IPS-18c (cell line): ENCODE measurements around the gene ADPRS.

Experiments used
- H3K4me3 ChIP-seq: 2 replicates; pipeline ENCODE4 v1.7.0; 2013; ENCODE audit warnings: low read depth, mild to moderate bottlenecking, low read length, moderate library complexity; ENCODE audit not compliant: insufficient read depth
- H3K9me3 ChIP-seq: one replicate; pipeline ENCODE4 v1.6.1; 2013; ENCODE audit warnings: mild to moderate bottlenecking, low read length, moderate library complexity; ENCODE audit not compliant: control insufficient read depth, insufficient read depth

The ADPRS gene

DNA sequence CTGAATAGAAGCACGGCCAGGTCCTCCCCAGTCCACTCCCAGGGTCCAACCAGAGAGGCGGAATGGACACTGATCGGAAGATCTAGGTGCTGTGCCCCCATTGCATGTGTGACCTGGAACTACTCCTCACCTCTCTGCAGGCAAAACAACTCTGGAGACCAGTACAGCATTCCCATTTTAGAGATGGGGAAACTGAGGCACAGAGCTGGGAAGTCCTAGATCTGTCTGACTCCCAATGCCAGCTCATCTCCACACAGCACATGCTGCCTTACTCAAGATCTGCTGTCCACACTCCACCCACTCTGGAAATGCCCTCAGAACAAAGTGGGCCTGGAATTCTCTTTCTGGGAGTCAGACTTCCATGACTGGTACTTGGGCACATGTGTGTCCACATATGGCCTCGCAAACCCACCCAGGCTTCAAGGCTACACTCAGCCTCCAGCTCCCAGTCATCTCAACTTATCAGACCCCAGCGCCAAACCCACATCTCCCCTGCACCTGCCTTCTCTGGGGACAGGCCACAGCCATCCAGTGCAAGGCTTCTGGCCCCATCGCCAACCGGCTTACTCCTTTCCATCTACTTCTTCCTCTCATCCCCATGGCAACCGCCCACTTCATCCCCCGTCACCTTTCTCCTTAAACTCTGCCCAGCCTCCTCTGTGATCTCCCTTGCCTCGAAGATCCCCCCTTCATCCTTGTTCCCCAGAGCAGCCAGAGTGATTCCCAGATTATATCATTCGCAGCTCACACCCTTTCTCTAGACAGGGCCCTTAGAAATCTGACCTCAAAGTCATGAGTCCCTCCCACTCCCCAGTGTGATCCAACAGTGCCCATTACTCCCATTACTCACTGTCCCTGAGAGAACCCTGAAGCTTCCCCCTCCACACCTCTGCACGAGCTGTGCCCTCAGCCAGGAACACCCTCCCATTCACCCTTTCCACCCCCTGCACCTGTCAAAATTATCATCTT lies 33.7 kb downstream of the ADPRS start:
- Histone ChIP-seq H3K4me3 (no peak overlapping the region), H3K9me3 (no peaks in the 10 kb centered on the region)

DNA sequence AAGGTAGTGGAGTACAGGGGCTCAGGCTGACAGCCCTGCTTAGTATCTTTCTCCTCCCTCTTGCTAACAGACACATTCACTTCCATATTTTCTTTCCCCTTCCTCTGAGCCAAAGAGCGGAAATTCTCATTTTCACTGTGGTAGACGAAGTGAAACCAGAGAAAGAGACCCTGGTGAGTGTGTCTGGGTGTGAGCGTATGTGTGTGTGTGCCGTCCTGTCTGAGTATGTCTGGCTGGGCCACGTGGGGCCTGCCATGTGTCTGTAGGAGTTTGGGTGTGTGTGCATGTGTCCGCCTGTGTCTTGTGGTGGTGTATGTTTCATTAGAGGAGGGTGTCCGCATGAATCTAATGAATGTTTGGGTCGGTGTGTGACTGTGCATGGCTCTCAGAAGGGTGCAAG lies 34.7 kb downstream of the ADPRS start:
- H3K4me3 ChIP-seq, result no peak overlapping the region
- H3K9me3 ChIP-seq, result no peaks in the 10 kb centered on the region

DNA sequence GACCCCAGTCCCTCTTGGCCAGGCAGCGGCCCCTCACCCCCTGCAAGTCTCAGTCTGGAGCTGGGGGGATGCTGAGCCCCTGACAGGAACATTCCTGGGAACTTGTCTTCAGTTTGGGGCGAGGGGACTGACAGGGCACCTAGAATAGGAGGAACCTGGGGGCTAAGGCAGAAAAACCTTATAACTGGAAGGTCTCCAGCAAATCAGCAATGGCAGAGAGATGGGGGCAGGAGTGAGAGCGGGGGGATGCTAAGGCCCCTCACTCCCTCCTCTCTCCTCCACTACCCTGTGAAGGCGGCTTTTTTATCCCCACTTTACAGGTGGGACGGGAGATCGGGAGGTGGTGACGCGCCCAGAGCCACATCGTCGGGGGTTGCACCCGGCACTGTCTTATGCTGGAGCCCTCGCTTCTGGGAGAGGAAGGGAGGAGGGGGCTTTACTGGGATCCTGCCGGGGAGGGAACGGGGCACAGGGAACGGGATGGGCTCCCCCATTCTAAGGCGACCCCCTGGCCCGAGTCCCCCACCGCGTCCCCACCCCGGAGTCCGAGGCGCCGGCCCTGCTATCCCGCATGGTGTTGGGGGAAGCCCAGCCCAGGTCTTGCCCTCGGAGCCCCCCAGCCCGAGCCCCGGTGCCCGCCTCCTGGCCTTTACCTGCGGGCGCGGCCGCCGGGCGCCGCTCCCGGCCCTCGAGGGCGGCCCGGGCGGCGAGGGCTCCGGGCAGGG lies 35.9 kb downstream of the ADPRS start:
- Histone ChIP-seq H3K9me3 (no peaks in the 10 kb centered on the region), H3K4me3 (peak overlapping the region; percentile 24; the same call in 1 of the 2 replicates)

DNA sequence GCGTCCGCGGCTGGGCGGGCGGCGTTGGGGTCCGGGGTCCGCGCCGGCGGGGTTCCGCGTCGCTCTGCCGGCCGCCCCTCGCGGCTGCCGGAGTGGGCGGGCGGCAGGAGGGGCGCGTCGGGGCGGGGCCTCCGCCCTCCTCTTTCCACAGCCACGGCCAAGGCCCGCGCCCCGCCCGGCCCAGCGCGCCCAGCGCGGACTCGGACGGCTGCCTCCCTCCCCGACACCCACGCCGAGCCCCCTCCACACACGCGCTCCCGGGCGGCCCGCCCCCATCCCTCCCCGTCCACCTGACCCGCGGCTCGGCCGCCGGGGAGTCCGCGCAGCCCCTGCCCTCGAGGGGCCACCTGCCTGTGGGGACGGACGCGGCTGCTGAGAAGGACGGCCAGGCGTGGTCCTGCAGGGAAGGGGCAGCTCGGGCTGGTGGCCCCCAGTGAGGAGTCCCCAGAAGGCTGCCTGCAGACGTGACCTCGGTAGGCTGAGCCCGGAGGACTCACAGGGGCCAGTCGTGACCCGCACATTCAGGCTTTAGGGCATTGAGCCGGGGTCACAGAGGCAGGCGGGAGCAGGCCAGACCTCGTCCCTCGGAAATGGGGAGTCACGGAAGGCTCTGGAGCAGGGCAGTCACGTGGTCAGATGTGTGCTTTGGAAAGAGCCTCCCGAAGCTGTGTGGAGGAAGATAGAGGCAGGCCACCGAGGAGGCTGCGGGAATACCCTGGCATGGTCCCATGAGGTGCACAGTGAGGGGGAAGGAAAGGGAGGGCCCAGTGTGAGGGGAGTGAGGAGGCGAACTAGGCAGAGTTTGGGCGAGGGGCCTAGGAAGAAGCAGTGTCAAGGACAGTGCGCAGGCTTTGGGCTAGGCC lies 36.7 kb downstream of the ADPRS start, which contains the start of gene COL8A2:
COL8A2 (minus strand) TSS at position 94 of the 863 bp plus-strand sequence. CDS start 24,980 bp downstream, outside the sequence.
- Histone ChIP-seq H3K4me3 (peak within 1 kb of the TSS; percentile 24; the same call in 1 of the 2 replicates), H3K9me3 (no peaks in the 10 kb centered on the region)

DNA sequence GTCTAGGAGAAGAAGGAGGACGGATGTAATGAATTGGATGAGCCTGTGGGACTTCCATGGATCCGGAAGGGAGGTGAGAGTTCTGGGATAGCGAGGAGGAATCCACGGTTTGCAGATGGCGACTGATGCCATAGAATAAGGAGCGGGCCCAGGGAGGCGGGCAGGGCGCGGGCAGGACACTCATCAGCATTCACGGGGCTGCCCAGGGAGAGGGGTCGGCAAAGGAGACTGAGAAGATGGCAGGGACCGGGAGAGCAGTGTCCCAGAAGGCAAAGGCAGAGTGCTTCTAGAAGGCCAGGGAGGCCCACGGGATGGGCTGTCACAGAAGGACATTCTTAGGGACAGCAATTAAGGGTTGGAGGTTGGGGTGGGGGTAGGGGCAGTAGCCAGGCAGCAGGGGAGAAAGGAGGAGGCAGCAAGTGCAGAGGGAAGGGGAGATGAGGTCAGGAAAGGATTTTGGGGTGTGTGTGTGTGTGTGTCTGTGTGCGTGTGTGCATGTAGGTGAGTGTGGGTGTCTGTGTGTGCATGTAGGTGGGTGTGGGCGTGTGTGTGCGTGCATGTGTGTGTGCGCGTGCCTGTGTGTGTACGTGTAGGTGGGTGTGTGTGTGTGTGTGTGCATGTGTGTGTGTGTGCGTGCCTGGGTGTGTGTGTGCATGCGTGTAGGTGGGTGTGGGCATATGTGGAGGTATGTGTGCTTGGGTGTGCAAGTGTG lies 37.5 kb downstream of the ADPRS start:
- Histone ChIP-seq H3K9me3 (no peaks in the 10 kb centered on the region), H3K4me3 (no peak overlapping the region)

DNA sequence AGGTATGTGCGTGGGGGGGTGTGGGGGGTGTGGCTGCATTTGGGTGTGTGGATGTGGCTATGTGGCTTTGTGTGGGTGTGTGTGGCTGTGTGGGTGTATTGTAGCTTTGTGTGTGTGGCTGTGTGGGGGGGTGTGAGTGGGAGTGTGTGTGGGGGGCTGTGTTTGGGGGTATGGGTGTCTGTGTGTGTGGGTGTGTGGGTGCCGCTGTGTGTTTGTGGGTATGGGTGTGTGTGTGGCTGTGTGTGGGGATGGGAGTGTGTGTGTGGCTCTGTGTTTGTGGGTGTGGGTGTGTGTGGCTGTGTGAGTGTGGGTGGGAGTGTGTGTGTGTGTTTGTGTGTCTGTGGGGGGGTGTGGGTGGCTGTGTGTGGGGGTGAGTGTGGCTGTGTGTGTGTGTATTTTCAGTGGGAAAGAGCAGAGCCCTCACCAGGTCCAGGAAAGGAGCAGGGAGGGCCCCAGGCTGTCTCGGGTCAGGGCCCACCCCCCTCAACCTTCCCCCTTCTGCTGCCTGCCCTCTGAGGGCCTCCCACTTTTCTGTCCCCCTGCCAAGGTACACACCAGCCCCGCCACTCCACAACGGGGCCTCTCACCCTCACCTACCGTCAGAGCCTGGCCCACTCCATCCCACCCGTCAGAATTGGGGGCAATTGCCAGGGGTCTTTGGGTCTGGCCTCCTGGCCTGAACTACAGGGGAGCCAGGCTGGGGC lies 38.3 kb downstream of the ADPRS start:
- H3K4me3 ChIP-seq, result no peak overlapping the region
- H3K9me3 ChIP-seq, result no peaks in the 10 kb centered on the region

DNA sequence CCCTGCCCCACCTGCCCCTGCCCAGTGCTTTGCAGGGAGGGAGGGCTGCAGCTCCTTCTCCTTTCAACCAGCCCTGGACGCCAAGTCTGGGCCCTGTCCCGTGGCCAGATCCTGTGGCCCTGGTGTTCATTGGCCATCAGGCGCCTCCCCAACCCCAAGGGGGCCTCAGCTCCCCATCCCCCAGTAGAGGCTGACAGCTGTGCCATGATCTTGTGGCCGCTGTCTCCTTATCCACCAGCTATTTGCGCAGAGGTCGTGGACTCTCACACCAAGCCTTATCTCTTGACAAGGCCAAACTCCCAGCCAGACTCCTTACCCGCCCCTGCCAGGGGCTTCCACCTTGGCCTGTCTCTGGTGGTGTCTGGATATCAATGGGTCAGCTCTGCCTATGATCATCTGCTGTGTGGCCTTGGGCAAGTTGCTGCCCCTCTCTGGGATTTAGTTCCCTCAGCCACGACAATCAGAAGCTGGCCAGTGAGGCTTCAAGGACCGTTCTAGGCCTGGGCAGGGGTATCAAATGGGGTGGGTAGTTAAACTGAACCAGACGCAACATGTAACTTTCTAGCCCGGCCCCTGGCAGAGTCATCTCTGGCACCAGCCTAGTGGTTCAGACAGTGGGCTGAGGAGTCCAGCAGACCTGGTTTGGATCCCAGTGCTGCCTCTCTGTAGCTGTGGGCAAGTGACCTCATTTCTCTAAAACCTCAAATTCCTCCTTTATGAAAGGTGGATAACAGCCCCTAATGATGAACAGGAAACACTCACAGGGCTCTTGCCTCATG lies 39.6 kb downstream of the ADPRS start:
- H3K9me3 ChIP-seq, result no peaks in the 10 kb centered on the region
- H3K4me3 ChIP-seq, result no peak overlapping the region

DNA sequence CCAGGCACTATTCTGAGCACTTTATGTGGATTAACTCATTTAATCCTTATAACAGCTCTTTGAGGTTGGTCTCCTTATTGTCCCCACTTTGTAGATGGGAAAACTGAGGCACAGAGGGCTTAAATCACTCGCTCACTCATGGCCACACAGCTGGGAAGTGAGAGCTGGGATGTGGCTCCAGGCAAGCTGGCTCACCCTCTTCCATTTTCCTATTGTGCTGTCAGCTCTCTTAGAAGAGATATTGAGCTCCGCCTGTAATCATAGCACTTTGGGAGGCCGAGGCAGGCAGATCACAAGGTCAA lies 40.2 kb downstream of the ADPRS start:
- H3K9me3 ChIP-seq, result no peaks in the 10 kb centered on the region
- H3K4me3 ChIP-seq, result no peak overlapping the region

DNA sequence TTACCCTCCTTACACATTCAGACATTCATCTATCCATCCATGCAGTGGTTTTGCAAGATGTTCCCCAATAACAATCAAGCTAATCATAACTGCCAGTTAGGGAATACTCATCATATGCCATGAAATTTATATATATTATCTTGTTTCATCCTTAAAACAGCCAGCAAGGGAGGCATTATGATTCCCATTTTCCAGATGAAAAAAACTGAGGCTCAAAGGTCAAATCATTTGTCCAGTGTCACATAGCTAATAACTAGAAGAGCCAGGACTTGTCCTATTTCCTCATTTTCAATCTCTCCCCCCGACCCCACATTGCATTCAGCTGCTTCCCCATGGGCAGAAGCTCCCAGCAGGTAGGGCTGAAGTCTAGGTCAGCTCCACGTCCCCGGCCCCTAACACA lies 43.3 kb downstream of the ADPRS start:
- no peak overlapping the region for H3K4me3 ChIP-seq
- no peaks in the 10 kb centered on the region for H3K9me3 ChIP-seq

DNA sequence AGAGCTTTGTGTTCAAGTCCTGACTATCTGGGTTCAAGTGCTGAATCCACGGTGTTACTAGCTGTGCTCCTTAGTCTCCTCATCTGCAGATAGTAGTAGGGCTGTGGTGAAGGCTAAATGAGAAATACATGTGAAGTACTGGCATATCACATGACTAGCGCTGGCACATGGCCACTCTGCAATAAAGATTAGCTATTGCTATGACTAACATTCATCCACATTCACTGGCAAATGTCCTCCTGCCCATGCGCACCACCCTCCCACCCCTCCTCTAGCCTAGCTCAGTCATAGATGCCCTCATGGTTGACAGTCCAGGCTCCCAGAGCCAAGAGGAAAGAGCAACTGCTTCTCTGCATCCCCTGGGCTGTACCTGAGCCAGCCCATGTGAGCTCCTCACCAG lies 44.8 kb downstream of the ADPRS start:
- H3K9me3 ChIP-seq, result no peaks in the 10 kb centered on the region

DNA sequence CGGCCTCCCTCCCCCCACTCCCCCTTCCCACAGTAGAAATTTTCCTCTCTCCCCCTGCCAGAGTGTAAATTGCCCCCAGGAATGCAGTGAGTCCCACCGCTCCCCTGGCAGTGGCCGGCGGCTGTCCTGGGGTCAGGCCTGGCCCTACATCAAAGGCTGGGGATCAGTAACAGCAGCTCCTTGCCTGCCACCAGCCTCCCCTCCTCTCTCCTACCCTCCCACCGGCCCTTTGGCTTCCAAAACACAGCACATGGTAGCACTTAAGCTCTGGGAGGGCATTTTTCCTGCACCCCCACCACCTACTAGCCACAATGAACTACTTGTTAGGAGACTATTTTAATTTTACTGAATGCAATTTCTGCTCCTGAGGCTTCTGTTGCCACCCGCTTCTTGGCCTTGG lies 45.3 kb downstream of the ADPRS start:
- no peak overlapping the region for H3K4me3 ChIP-seq
- H3K9me3 ChIP-seq, result no peaks in the 10 kb centered on the region

More for the DNA sequence above, 44.8 kb downstream of the ADPRS start:
- H3K4me3 ChIP-seq, result no peak overlapping the region

DNA sequence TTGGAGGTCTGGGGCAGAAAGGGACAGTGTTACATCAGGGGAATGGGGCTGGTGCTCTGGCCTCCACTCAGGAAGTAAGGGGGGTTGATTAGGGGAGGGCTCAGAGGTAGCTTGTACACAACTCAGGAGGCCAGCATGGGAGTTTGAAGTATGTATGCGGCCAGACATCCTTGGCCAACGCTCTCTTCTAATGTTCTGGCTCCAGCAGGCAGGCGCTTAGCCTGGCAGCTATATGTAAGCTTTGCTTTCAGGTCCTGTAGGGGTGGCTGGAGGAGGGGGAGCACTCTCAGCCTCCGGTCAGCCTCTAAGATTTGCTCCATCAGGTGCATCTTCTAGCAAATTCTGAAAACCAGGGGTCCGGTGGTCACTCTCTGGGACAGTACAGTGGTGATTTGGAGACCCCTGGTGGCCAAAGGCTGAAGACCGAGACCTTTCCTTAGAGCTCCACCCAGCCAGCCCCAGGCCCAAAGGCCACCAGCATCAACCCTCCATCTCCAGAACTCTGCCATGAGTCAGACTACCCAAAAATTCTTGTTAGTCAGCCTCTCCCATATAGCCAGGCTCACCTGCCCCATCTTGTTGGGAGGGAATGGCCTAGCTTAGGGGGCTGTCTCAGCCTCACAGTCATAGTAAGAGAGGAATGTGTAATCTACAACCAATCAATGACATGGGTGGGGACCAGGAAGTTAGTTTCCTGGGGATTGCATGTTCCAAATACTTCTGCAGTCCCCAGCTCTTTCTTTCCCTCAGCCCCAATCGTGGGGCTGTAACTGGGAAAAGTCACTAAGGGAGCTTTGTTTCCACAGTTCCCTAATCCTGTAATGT lies 46.0 kb downstream of the ADPRS start:
- Histone ChIP-seq H3K9me3 (no peaks in the 10 kb centered on the region), H3K4me3 (no peak overlapping the region)

DNA sequence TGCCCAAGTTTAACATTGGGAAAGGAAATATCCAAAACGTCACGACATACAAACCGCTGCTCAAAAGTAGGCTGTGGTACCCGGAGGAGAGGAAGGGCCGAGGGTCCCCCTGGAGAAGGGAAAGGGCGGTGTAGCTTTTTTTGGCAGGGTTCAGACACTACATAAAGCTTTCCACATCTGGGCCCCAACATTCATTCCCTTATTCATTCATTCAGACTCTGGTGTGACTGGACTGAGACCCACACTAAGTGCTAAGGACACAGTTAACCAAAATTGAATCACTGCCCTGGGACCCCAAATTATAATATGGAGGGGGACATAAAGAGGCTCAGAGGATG lies 46.6 kb downstream of the ADPRS start:
- no peak overlapping the region for H3K4me3 ChIP-seq
- no peaks in the 10 kb centered on the region for H3K9me3 ChIP-seq

DNA sequence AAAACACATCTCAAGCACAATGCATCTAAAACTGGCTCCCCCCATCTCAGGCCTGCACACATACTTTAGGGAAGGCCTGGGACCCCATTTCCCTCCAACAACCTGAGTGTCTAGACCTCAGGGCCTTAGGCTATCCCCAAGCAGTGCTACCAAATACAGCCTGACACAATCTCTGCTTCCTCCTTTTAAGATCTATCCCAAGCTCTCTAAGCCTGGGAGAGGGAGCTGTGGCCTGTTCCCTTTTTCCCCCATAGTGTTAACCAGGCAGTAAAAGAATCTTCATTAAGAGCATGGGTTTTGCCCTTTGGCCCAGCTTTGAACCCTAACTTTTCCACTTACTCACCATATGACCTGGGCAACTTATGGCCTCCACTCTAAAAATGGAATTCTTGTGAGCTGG lies 47.1 kb downstream of the ADPRS start:
- no peaks in the 10 kb centered on the region for H3K9me3 ChIP-seq
- no peak overlapping the region for H3K4me3 ChIP-seq

DNA sequence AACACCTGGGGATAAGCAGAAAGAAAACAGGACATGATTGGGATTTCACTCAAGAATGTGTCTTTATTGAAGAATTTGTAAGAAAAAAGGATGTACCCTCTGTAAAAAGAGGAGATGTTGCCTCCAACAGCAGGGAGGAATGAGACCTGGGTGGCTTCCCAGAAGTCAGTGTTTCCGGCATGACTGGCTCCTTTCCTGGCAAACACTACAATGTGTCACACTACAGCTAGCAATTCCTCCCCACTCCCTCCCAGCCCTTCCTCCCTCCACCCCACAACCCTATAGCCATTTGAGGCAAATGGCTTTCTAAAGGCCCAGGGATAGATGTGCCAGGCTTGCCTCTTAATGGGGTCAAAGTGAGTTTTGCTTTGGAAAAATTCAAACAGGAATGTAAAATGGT lies 47.8 kb downstream of the ADPRS start:
- H3K4me3 ChIP-seq, result no peak overlapping the region
- H3K9me3 ChIP-seq, result no peaks in the 10 kb centered on the region
